ENCODE data around the gene KIAA0040. TPM values are rescaled to one million over a fixed set of nuclear protein-coding genes. Genes with fewer than 3 reads are reported as not detected.

KIAA0040 gene
- total RNA-seq, 4 donors from 2014 or later, result 12.3 to 22.1 (median 16.3) TPM

GRCh38 chr1:175203570-175204068, 11.0 kb upstream of the KIAA0040 start:
- no peak for TF ChIP-seq POLR2A (IDR thresholded peaks at IDR 0.05)
- TF ChIP-seq CTCF (IDR thresholded peaks at IDR 0.05), result no peak
- no peak overlapping the region for H3K4me3 ChIP-seq

GRCh38 chr1:175200678-175201521, 8.3 kb upstream of the KIAA0040 start:
- TF ChIP-seq POLR2A (IDR thresholded peaks at IDR 0.05) (no peak), CTCF (IDR thresholded peaks at IDR 0.05) (no peak)
- Histone ChIP-seq H3K27ac (peak overlapping the region; percentile 68 to 80), H3K36me3 (no peaks in the 10 kb centered on the region), H3K4me3 (no peak overlapping the region), H3K4me1 (no peaks in the 10 kb centered on the region), H3K9me3 (no peaks in the 10 kb centered on the region), H3K27me3 (no peaks in the 10 kb centered on the region)
- peak in 1 of 2 donors; percentile 26 for DNase-seq
- intact Hi-C loops (cut with DNase I; ENCODE audit: low total_unique reads), result no loop called here

More at GRCh38 chr1:175203570-175204068, 11.0 kb upstream of the KIAA0040 start:
- H3K4me1 ChIP-seq, result no peaks in the 10 kb centered on the region
- H3K27ac ChIP-seq, result no peak overlapping the region
- no peaks in the 10 kb centered on the region for H3K9me3 ChIP-seq
- DNase-seq, result no peak
- H3K27me3 ChIP-seq, result no peaks in the 10 kb centered on the region
- intact Hi-C loops (cut with DNase I; ENCODE audit: low total_unique reads), result no loop called here
- H3K36me3 ChIP-seq, result no peaks in the 10 kb centered on the region

GRCh38 chr1:175198332-175198731, 5.8 kb upstream of the KIAA0040 start:
- Histone ChIP-seq H3K4me1 (no peaks in the 10 kb centered on the region), H3K9me3 (no peaks in the 10 kb centered on the region), H3K36me3 (no peaks in the 10 kb centered on the region), H3K27me3 (no peaks in the 10 kb centered on the region), H3K4me3 (no peak overlapping the region), H3K27ac (no peak overlapping the region)
- intact Hi-C loops (cut with DNase I; ENCODE audit: low total_unique reads), result no loop called here
- no peak for DNase-seq
- no peak for TF ChIP-seq POLR2A (IDR thresholded peaks at IDR 0.05)
- TF ChIP-seq CTCF (IDR thresholded peaks at IDR 0.05), result no peak

- H3K27me3 ChIP-seq, result no peaks in the 10 kb centered on the region
- H3K9me3 ChIP-seq, result no peaks in the 10 kb centered on the region
- H3K4me1 ChIP-seq, result no peaks in the 10 kb centered on the region
- TF ChIP-seq POLR2A (IDR thresholded peaks at IDR 0.05), result no peak
- no peak for TF ChIP-seq CTCF (IDR thresholded peaks at IDR 0.05)
- H3K27ac ChIP-seq, result no peak overlapping the region
- DNase-seq, result no peak
- intact Hi-C loops (cut with DNase I; ENCODE audit: low total_unique reads), result no loop called here
- H3K36me3 ChIP-seq, result no peaks in the 10 kb centered on the region
- no peak overlapping the region for H3K4me3 ChIP-seq
These were observed 5.0 kb upstream of the KIAA0040 start for GRCh38 chr1:175197531-175197930.

- TF ChIP-seq CTCF (IDR thresholded peaks at IDR 0.05) (no peak), POLR2A (IDR thresholded peaks at IDR 0.05) (no peak)
- H3K4me1 ChIP-seq, result no peaks in the 10 kb centered on the region
- no peak for DNase-seq
- no peak overlapping the region for H3K4me3 ChIP-seq
- no peaks in the 10 kb centered on the region for H3K36me3 ChIP-seq
- H3K27ac ChIP-seq, result no peak overlapping the region
- intact Hi-C loops (cut with DNase I; ENCODE audit: low total_unique reads), result no loop called here
- H3K27me3 ChIP-seq, result no peaks in the 10 kb centered on the region
- no peaks in the 10 kb centered on the region for H3K9me3 ChIP-seq
These were observed 3.2 kb upstream of the KIAA0040 start for GRCh38 chr1:175195798-175196197.
